GM23338 (cell line): ENCODE measurements around the gene EVX2. TPM values are rescaled to one million over a fixed set of nuclear protein-coding genes. Genes with fewer than 3 reads are reported as not detected.

ENCODE experiments used
- ATAC-seq: fragments of 200-7000 bp; cut with Tn5 transposase; 3 replicates; pipeline ENCODE4 v1.9.1; 2020
- DNase-seq: peaks from one replicate; pipeline ENCODE4 v3.0.0-alpha.2; 2015; ENCODE audit warnings: low spot score
- H2AFZ ChIP-seq: fragments of 200-600 bp; sonication (generic); 2 replicates; pipeline ENCODE4 v1.8.0; 2016; ENCODE audit warnings: antibody characterized with exemption, mild to moderate bottlenecking, moderate library complexity
- H3F3A ChIP-seq: fragments of 200-600 bp; sonication (generic); replicated peaks from 2 replicates; pipeline ENCODE4 v1.8.0; 2017; ENCODE audit warnings: antibody characterized with exemption, mixed run types, low read depth
- H3K27ac ChIP-seq: fragments of 200-600 bp; sonication (generic); 2 replicates; pipeline ENCODE4 v1.6.1; 2016; ENCODE audit warnings: low read depth
- H3K27me3 ChIP-seq: fragments of 200-600 bp; sonication (generic); 2 replicates; pipeline ENCODE4 v1.8.0; 2016; ENCODE audit warnings: mild to moderate bottlenecking, mixed run types, moderate library complexity; ENCODE audit not compliant: insufficient read depth
- H3K36me3 ChIP-seq: fragments of 200-600 bp; sonication (generic); 2 replicates; pipeline ENCODE4 v1.8.0; 2016; ENCODE audit warnings: mild to moderate bottlenecking; ENCODE audit not compliant: insufficient read depth
- H3K4me1 ChIP-seq: fragments of 200-600 bp; sonication (generic); 2 replicates; pipeline ENCODE4 v1.8.0; 2016; ENCODE audit warnings: mild to moderate bottlenecking, moderate library complexity; ENCODE audit not compliant: insufficient read depth
- H3K4me2 ChIP-seq: fragments of 200-600 bp; sonication (generic); 2 replicates; pipeline ENCODE4 v1.7.1; 2017; ENCODE audit warnings: mixed run types
- H3K4me3 ChIP-seq: fragments of 200-600 bp; sonication (generic); 2 replicates; pipeline ENCODE4 v1.6.1; 2016; ENCODE audit warnings: mixed run types
- H3K79me2 ChIP-seq: fragments of 200-600 bp; sonication (generic); replicated peaks from 2 replicates; pipeline ENCODE4 v1.8.0; 2017; ENCODE audit warnings: mild to moderate bottlenecking; ENCODE audit not compliant: insufficient read depth
- H3K9me2 ChIP-seq: fragments of 200-600 bp; sonication (generic); 2 replicates; pipeline ENCODE4 v1.8.0; 2017; ENCODE audit not compliant: insufficient read depth
- H4K20me1 ChIP-seq: fragments of 200-600 bp; sonication (generic); replicated peaks from 2 replicates; pipeline ENCODE4 v1.8.0; 2017; ENCODE audit warnings: mild to moderate bottlenecking; ENCODE audit not compliant: insufficient read depth
- H3K27ac Mint-ChIP-seq: 2 replicates; pipeline ENCODE4 v1.8.0; 2020; ENCODE audit warnings: inconsistent platforms, mild to moderate bottlenecking, moderate library complexity, mixed read lengths
- H3K27me3 Mint-ChIP-seq: 3 replicates; pipeline ENCODE4 v1.8.0; 2022; ENCODE audit warnings: low read depth, mild to moderate bottlenecking, moderate library complexity, mixed read lengths, inconsistent platforms; ENCODE audit not compliant: insufficient read depth, poor library complexity
- H3K36me3 Mint-ChIP-seq: 3 replicates; pipeline ENCODE4 v1.8.0; 2021; ENCODE audit warnings: low read depth, mild to moderate bottlenecking, inconsistent platforms, moderate library complexity, mixed read lengths
- H3K4me1 Mint-ChIP-seq: 3 replicates; pipeline ENCODE4 v1.8.0; 2020; ENCODE audit warnings: mild to moderate bottlenecking, inconsistent platforms, mixed read lengths
- H3K4me3 Mint-ChIP-seq: 3 replicates; pipeline ENCODE4 v1.8.0; 2021; ENCODE audit warnings: moderate library complexity, mild to moderate bottlenecking, inconsistent platforms, mixed read lengths
- H3K9me3 Mint-ChIP-seq: 3 replicates; pipeline ENCODE4 v1.8.0; 2020; ENCODE audit warnings: moderate library complexity, mild to moderate bottlenecking, inconsistent platforms, mixed read lengths
- CREB1 ChIP-seq: fragments of 250-450 bp; sonication (Bioruptor Pico); IDR thresholded peaks from 2 replicates; pipeline ENCODE4 v1.5.0; 2020; ENCODE audit warnings: low read depth, mild to moderate bottlenecking, moderate library complexity
- EZH2 ChIP-seq: fragments of 200-600 bp; sonication (generic); IDR thresholded peaks from one replicate; pipeline ENCODE4 v1.8.0; 2017; ENCODE audit warnings: antibody characterized with exemption, mild to moderate bottlenecking, low read depth; ENCODE audit not compliant: unreplicated experiment
- EZH2phosphoT487 ChIP-seq: fragments of 200-600 bp; sonication (generic); IDR thresholded peaks from one replicate; pipeline ENCODE4 v1.8.1; 2018; ENCODE audit warnings: antibody characterized with exemption; ENCODE audit not compliant: unreplicated experiment
- POLR2AphosphoS5 ChIP-seq: IDR thresholded peaks from 2 replicates; pipeline ENCODE4 v1.6.1; 2016; ENCODE audit warnings: antibody characterized with exemption, low read depth
- ZNF462 ChIP-seq: fragments of 250-450 bp; sonication (Bioruptor Pico); IDR thresholded peaks from 2 replicates; pipeline ENCODE4 v1.5.0; 2020; ENCODE audit warnings: mild to moderate bottlenecking, moderate library complexity
- polyA plus RNA-seq: library from polyadenylated mRNA; unstranded; fragments of >200 nt; fragmentation: Nextera tagmentation; extraction: Ambion mirVana; gene quantifications from 2 replicates; pipeline ENCODE4 v1.2.1, GENCODE V29; 2016
- total RNA-seq: library from RNA; depleted of rRNA; stranded (reverse); fragments of >200 nt; shearing (Covaris generic); gene quantifications from 2 replicates; pipeline ENCODE4 v1.2.3, GENCODE V29; 2014
- TF ChIP-seq, protein P1 (sequence below), 2 experiments: fragments of 200-600 bp in 1 of 2; sonication (generic) in 1 of 2; conservative IDR thresholded peaks; 2 replicates each; pipeline versions ENCODE4 v1.5.1 to v1.6.1; 2016 to 2017; ENCODE audit warnings: antibody characterized with exemption in 2 of 2, low read depth in 2 of 2, mild to moderate bottlenecking in 2 of 2, moderate library complexity in 1 of 2
- TF ChIP-seq, protein P2 (sequence below): IDR thresholded peaks from 2 replicates; pipeline ENCODE4 v1.6.1; 2016; ENCODE audit warnings: antibody characterized with exemption

Gene EVX2
- total and polyA plus RNA-seq, 2 experiments from 2014 or later = 0.03 TPM; not detected in 1

GRCh38 chr2:176085120-176085788, 1.5 kb upstream of the EVX2 start:
- Histone ChIP-seq H3F3A (peaks cover 37% of the 10 kb centered on the region), H2AFZ (no peak overlapping the region), H3K4me2 (peak overlapping the region; percentile 81), H3K4me1 (peaks cover 61% of the 10 kb centered on the region), H3K36me3 (no peaks in the 10 kb centered on the region), H3K79me2 (no peaks in the 10 kb centered on the region), H3K27ac (no peak overlapping the region), H3K9me2 (no peaks in the 10 kb centered on the region), H4K20me1 (peaks cover 43% of the 10 kb centered on the region), H3K4me3 (peak overlapping the region; percentile 49), H3K27me3 (peaks cover 100% of the 10 kb centered on the region)
- DNase-seq = peak; percentile 68
- Mint-ChIP-seq H3K27ac (no peak overlapping the region), H3K36me3 (peaks cover 4% of the 10 kb centered on the region; the same call in 1 of the 3 replicates), H3K4me3 (peak overlapping the region; percentile 57), H3K27me3 (peaks cover 100% of the 10 kb centered on the region), H3K9me3 (peaks cover 11% of the 10 kb centered on the region; the same call in 2 of the 3 replicates), H3K4me1 (peaks cover 38% of the 10 kb centered on the region)
- TF ChIP-seq, protein P1, sequence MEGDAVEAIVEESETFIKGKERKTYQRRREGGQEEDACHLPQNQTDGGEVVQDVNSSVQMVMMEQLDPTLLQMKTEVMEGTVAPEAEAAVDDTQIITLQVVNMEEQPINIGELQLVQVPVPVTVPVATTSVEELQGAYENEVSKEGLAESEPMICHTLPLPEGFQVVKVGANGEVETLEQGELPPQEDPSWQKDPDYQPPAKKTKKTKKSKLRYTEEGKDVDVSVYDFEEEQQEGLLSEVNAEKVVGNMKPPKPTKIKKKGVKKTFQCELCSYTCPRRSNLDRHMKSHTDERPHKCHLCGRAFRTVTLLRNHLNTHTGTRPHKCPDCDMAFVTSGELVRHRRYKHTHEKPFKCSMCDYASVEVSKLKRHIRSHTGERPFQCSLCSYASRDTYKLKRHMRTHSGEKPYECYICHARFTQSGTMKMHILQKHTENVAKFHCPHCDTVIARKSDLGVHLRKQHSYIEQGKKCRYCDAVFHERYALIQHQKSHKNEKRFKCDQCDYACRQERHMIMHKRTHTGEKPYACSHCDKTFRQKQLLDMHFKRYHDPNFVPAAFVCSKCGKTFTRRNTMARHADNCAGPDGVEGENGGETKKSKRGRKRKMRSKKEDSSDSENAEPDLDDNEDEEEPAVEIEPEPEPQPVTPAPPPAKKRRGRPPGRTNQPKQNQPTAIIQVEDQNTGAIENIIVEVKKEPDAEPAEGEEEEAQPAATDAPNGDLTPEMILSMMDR (conservative IDR thresholded peaks at IDR 0.05; ENCODE audit: low read depth in 2 of 2) = no peak
- TF ChIP-seq POLR2AphosphoS5 (no peak), CREB1 (CRISPR knock-in tag) (no peak), EZH2 (peak; percentile 96), EZH2phosphoT487 (peak; percentile 90), ZNF462 (CRISPR knock-in tag) (no peak)
- TF ChIP-seq, protein P2, sequence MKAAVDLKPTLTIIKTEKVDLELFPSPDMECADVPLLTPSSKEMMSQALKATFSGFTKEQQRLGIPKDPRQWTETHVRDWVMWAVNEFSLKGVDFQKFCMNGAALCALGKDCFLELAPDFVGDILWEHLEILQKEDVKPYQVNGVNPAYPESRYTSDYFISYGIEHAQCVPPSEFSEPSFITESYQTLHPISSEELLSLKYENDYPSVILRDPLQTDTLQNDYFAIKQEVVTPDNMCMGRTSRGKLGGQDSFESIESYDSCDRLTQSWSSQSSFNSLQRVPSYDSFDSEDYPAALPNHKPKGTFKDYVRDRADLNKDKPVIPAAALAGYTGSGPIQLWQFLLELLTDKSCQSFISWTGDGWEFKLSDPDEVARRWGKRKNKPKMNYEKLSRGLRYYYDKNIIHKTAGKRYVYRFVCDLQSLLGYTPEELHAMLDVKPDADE = no peak
- ATAC-seq = peak; percentile 1; the same call in 1 of the 3 replicates
